SK-N-MC (cell line): Measurements from ENCODE around the gene COTL1.

ENCODE experiments used
- EZH2 ChIP-seq: fragments of 200-600 bp; sonication (generic); IDR thresholded peaks from one replicate; pipeline ENCODE4 v1.6.1; 2017; ENCODE audit warnings: antibody characterized with exemption
- FOXP2 ChIP-seq: optimal IDR thresholded peaks from 2 replicates; pipeline ENCODE3; 2011; ENCODE audit warnings: mild to moderate bottlenecking, moderate library complexity; ENCODE audit not compliant: insufficient read depth; ENCODE audit errors: extremely low read length, control extremely low read depth
- POLR2AphosphoS5 ChIP-seq: IDR thresholded peaks from 2 replicates; pipeline ENCODE4 v1.6.1; 2012; ENCODE audit warnings: mild to moderate bottlenecking, low read depth, low read length, borderline replicate concordance

DNA sequence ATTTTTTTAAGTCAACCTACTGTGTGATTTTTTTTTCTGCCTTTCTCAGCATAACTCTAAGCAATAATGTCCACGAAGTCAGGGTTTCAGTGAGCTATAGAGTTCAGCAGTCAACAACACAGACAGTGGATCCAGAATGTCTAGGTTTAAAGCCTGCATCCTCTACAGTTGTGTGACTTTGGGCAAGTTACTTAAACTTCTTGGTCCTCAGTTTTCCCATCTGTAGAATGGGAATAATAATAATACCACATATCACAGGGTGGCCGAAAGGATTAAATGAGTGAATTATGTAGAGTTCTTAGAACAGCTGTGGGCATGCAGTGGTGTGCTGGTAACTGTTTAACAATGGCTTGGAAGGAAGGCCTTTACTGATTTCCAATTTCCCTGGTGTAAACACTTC lies 74.6 kb downstream of the COTL1 start:
- no peak for TF ChIP-seq EZH2
- TF ChIP-seq POLR2AphosphoS5 = no peak
- no peak for TF ChIP-seq FOXP2
